Osteocyte (in vitro differentiated cells): ENCODE data around the gene KRT79. TPM values are rescaled to one million over a fixed set of nuclear protein-coding genes. Genes with fewer than 3 reads are reported as not detected.

Experiments used
- DNase-seq: peaks from one replicate; pipeline ENCODE4 v3.0.0; 2021; ENCODE audit warnings: mixed read lengths; ENCODE audit not compliant: unreplicated experiment; ENCODE audit errors: extremely low spot score
- H3K27ac Mint-ChIP-seq: one replicate; pipeline ENCODE4 v1.8.0; 2021; ENCODE audit warnings: mild to moderate bottlenecking, mixed read lengths; ENCODE audit not compliant: unreplicated experiment
- H3K27me3 Mint-ChIP-seq: one replicate; pipeline ENCODE4 v1.8.0; 2021; ENCODE audit warnings: mixed read lengths; ENCODE audit not compliant: unreplicated experiment
- H3K36me3 Mint-ChIP-seq: one replicate; pipeline ENCODE4 v1.8.0; 2021; ENCODE audit warnings: mixed read lengths; ENCODE audit not compliant: unreplicated experiment
- H3K4me1 Mint-ChIP-seq: one replicate; pipeline ENCODE4 v1.8.0; 2021; ENCODE audit warnings: mixed read lengths; ENCODE audit not compliant: unreplicated experiment
- H3K4me3 Mint-ChIP-seq: one replicate; pipeline ENCODE4 v1.8.0; 2021; ENCODE audit warnings: mild to moderate bottlenecking, moderate library complexity, mixed read lengths; ENCODE audit not compliant: unreplicated experiment
- H3K9me3 Mint-ChIP-seq: one replicate; pipeline ENCODE4 v1.8.0; 2021; ENCODE audit warnings: mixed read lengths; ENCODE audit not compliant: unreplicated experiment
- total RNA-seq: library from RNA; stranded (reverse); gene quantifications from 2 replicates; pipeline ENCODE4 v1.2.1, GENCODE V29; 2021
- TF ChIP-seq, protein P1 (sequence below): fragments of 200-600 bp; sonication (generic); IDR thresholded peaks from 2 replicates; pipeline ENCODE4 v1.5.0; 2021; ENCODE audit warnings: antibody characterized with exemption, mild to moderate bottlenecking, moderate library complexity

The KRT79 gene
- total RNA-seq, 1 donor from 2014 or later: not detected

DNA sequence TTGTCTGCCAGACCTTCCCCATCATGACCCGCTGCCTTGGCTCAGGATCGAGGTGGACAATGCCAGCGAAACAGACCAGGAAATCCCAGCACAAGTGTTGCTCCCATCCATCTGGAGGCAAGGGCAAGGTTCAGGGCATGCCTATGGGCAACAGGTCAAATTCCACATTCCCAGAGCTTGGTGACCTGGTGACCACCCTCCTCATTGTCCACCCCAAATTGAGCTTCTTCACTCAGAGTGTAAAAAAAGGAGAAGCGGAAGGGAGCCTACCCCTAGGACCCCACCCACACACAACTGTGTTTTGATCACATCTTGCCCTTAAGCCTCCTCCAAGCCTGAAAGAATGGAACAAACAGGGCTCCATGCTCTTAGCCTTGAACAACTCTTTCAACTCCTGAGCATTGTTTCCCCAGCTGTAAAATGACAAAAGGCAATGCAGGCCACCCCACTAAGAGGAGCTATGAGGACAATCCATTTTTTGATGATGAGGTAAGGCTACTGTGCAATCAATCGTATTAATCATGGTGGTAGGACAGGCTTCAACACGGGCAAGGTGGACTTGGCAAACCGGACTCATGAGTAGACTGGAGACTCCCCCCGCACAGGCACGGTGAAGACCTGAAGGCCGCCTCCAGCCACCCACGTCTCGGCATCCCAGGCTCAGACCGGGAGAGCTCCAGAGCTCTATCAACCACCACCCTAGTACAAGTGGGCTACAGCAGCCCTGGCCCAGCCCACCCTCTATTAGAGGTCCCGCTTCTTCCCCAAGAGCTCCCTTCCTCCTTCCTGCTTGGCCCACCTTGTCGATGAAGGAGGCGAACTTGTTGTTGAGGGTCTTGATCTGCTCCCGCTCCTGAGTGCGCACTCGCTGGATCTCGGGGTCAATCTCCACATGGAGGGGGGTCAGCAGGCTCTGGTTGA is 866 bp downstream of the KRT79 start:
- DNase-seq: no peak
- TF ChIP-seq, protein P1, sequence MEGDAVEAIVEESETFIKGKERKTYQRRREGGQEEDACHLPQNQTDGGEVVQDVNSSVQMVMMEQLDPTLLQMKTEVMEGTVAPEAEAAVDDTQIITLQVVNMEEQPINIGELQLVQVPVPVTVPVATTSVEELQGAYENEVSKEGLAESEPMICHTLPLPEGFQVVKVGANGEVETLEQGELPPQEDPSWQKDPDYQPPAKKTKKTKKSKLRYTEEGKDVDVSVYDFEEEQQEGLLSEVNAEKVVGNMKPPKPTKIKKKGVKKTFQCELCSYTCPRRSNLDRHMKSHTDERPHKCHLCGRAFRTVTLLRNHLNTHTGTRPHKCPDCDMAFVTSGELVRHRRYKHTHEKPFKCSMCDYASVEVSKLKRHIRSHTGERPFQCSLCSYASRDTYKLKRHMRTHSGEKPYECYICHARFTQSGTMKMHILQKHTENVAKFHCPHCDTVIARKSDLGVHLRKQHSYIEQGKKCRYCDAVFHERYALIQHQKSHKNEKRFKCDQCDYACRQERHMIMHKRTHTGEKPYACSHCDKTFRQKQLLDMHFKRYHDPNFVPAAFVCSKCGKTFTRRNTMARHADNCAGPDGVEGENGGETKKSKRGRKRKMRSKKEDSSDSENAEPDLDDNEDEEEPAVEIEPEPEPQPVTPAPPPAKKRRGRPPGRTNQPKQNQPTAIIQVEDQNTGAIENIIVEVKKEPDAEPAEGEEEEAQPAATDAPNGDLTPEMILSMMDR: no peak
- Mint-ChIP-seq H3K27ac (no peak overlapping the region), H3K4me1 (peaks cover 17% of the 10 kb centered on the region), H3K9me3 (no peaks in the 10 kb centered on the region), H3K27me3 (peaks cover 12% of the 10 kb centered on the region), H3K36me3 (no peaks in the 10 kb centered on the region), H3K4me3 (no peak overlapping the region)

DNA sequence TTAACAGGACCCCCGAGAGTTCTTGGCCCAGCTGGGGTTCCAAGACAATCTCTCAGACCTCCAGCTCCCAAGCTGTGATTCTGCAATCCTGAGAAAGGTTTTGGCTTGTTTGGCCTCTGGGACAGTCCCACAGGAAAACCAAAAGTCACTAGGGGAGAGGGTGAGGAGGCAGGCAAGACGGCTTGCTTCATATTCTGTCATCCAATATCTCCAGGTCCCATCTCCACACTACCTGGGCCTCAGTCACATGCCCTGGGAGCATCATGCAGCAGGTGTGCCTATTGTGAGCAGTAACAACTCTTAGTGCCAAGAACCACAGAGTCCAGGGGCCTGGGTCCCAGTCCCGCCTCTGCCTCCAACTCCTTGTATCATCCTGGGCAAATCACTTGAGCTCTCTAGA is 1.7 kb downstream of the KRT79 start:
- TF ChIP-seq, protein P1: no peak
- no peak overlapping the region for H3K27ac Mint-ChIP-seq
- H3K4me1 Mint-ChIP-seq: peaks cover 17% of the 10 kb centered on the region
- H3K9me3 Mint-ChIP-seq: no peaks in the 10 kb centered on the region
- H3K27me3 Mint-ChIP-seq: peaks cover 12% of the 10 kb centered on the region
- no peaks in the 10 kb centered on the region for H3K36me3 Mint-ChIP-seq
- no peak overlapping the region for H3K4me3 Mint-ChIP-seq
- no peak for DNase-seq

DNA sequence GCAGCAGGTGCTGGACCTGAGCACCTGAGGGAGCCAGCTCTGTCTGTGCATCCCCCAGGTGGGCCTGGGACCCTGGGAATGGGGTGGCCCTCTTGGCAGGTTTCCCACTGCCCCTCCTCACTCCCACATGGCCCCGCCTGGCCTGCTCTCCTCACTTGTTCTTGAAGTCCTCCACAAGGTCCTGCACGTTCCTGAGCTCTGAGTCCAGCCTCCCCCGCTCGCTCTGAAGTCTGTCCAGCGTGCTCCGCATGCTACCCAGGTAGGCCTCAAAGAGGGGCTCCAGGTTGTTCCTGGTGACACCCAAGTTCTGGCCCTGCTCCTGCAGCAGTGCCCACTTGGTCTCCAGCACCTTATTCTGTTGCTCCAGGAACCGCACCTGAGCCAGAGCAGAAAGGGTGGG is 2.9 kb downstream of the KRT79 start:
- Mint-ChIP-seq H3K27ac (no peak overlapping the region), H3K9me3 (no peaks in the 10 kb centered on the region), H3K27me3 (peaks cover 12% of the 10 kb centered on the region), H3K4me1 (peaks cover 7% of the 10 kb centered on the region), H3K36me3 (no peaks in the 10 kb centered on the region), H3K4me3 (no peak overlapping the region)
- TF ChIP-seq, protein P1: no peak
- DNase-seq: no peak

DNA sequence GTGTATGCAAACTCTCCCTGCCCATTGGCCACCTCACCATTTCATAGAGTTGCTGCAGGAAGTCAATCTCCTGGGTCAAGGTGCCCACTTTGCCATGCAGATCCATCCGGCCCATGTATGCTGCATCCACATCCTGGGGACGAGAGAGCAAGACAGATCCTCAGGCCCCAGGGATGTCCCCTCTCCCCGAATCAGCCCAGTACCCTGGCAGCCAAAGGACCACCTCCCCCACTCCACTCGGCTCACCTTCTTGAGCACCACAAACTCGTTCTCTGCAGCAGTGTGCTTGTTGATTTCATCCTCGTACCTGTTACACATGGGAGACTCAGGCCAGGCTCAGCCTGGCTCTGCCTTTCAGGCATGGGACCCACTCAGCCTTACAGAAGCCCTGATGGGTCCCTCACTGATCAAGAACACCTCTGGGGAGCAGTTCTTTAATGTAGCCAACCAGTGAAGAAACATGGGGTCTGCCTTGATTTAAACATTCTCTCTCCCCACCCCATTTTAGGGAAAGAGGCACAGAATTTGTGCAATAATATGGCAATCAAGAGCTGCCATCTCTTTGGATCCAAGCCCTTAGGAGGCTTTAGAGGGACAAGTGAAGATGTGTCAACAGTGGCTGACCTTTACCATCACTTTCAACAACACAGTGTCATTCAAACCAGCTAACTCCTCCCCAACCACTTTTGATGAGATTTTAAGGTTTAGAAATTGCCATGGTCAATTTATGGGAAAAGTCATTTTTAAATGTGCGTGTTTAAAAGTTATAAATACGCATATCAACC is 3.9 kb downstream of the KRT79 start:
- no peak for DNase-seq
- TF ChIP-seq, protein P1: no peak
- Mint-ChIP-seq H3K9me3 (no peaks in the 10 kb centered on the region), H3K27me3 (peaks cover 12% of the 10 kb centered on the region), H3K27ac (peak overlapping the region; percentile 29), H3K4me1 (no peaks in the 10 kb centered on the region), H3K36me3 (no peaks in the 10 kb centered on the region), H3K4me3 (no peak overlapping the region)

DNA sequence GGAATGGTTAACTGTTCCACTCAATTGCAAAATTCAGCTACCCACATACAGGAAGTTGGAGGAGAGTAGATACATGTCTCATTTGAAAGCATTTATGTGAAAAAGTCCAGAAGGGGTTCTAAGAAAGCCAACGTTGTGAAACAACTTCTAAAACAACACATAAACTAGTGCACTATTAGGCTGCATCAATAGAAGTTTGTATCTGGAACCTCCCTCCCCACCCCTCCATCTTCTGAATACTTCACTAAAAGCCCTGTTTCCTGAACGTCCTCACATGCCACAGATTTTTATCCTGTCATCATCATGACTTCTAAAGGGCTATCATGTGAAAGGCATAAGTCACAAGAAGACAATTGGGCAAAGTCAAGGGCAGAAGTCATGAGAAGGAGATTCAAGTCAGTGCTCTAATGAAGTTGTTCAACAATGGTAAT is 5.5 kb downstream of the KRT79 start:
- Mint-ChIP-seq H3K9me3 (no peaks in the 10 kb centered on the region), H3K36me3 (no peaks in the 10 kb centered on the region), H3K4me3 (no peak overlapping the region), H3K27ac (no peak overlapping the region), H3K4me1 (no peaks in the 10 kb centered on the region), H3K27me3 (peaks cover 12% of the 10 kb centered on the region)
- no peak for DNase-seq
- TF ChIP-seq, protein P1: no peak
